ENCODE results near the gene FAM177A1.

- no peak for TF ChIP-seq CTCF (IDR thresholded peaks at IDR 0.05 in 2 of 3, conservative IDR thresholded peaks at IDR 0.05 in 1 of 3; ENCODE audit: control insufficient read depth in 2 of 3, extremely low read depth in 1 of 3, insufficient read depth in 1 of 3, low read depth in 3 of 3, low read length in 3 of 3)
- TF ChIP-seq TAF1 (IDR thresholded peaks at IDR 0.05; ENCODE audit: borderline replicate concordance, low read depth, low read length) = no peak
- no peak for TF ChIP-seq ASH2L (IDR thresholded peaks at IDR 0.05; ENCODE audit: borderline replicate concordance, low read depth)
- TF ChIP-seq, protein P1, sequence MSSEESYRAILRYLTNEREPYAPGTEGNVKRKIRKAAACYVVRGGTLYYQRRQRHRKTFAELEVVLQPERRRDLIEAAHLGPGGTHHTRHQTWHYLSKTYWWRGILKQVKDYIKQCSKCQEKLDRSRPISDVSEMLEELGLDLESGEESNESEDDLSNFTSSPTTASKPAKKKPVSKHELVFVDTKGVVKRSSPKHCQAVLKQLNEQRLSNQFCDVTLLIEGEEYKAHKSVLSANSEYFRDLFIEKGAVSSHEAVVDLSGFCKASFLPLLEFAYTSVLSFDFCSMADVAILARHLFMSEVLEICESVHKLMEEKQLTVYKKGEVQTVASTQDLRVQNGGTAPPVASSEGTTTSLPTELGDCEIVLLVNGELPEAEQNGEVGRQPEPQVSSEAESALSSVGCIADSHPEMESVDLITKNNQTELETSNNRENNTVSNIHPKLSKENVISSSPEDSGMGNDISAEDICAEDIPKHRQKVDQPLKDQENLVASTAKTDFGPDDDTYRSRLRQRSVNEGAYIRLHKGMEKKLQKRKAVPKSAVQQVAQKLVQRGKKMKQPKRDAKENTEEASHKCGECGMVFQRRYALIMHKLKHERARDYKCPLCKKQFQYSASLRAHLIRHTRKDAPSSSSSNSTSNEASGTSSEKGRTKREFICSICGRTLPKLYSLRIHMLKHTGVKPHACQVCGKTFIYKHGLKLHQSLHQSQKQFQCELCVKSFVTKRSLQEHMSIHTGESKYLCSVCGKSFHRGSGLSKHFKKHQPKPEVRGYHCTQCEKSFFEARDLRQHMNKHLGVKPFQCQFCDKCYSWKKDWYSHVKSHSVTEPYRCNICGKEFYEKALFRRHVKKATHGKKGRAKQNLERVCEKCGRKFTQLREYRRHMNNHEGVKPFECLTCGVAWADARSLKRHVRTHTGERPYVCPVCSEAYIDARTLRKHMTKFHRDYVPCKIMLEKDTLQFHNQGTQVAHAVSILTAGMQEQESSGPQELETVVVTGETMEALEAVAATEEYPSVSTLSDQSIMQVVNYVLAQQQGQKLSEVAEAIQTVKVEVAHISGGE (CRISPR knock-in tag; IDR thresholded peaks at IDR 0.05) = no peak
- no peak for TF ChIP-seq SREBF2 (IDR thresholded peaks at IDR 0.05; ENCODE audit: low read length)
- TF ChIP-seq MTA3 (IDR thresholded peaks at IDR 0.05; ENCODE audit: borderline replicate concordance, low read length) = no peak
- TF ChIP-seq SUPT20H (IDR thresholded peaks at IDR 0.05; ENCODE audit: borderline replicate concordance, control insufficient read depth, low read depth, low read length) = no peak
These were observed 44.5 kb upstream of the FAM177A1 start for GRCh38 chr14:35001621-35002020.

Data from GM12878 (cell line).